HS-5 (cell line): ENCODE results near the gene SDC3.
"Not testable (repeated sequence)": the region's sequence is repeated elsewhere in the genome, so short reads cannot be mapped to it uniquely, and the experiment has no call there.

Source experiments
- DNase-seq: peaks from one replicate; pipeline ENCODE4 v3.0.0-alpha.2; 2012; ENCODE audit warnings: low read depth

SDC3 gene, protein sequence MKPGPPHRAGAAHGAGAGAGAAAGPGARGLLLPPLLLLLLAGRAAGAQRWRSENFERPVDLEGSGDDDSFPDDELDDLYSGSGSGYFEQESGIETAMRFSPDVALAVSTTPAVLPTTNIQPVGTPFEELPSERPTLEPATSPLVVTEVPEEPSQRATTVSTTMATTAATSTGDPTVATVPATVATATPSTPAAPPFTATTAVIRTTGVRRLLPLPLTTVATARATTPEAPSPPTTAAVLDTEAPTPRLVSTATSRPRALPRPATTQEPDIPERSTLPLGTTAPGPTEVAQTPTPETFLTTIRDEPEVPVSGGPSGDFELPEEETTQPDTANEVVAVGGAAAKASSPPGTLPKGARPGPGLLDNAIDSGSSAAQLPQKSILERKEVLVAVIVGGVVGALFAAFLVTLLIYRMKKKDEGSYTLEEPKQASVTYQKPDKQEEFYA

DNA sequence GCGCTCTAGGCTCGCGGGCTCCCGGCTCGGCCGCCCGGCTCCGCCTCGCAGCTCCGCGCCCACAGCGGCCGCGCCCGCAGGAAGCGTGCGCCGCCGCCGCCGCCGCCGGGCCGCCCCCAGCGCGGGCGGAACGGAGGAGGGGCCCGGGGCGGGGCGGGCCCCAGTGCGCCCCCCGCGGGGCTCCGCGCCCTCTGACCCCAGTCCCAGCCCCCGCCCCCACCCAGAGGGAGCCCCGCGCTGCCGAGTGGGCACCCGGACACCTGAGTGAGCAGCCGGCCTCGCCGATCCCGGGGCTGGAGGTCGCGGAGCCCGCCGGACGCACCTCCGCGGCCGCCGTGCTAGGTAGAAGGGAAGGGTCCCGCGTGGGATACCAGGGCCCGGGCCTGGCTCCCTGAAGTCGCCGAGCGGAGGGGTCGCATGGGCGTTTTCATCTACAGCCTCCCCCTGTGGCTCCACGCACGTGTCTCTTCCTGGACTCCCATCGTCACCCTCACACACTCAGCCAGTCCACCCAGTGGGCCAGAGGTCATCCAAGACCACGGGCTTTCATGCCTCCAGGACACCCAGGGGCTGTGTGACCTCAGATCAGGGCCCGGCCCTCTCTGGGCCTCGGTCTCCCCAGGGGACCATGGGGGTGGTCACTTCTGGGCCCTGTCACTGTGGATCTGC lies at the start of gene SDC3:
Gene SDC3, minus strand, starts transcription at position 63 of the 669 bp plus-strand sequence. CDS start 172 bp downstream, outside the sequence.
- DNase-seq = no peak

DNA sequence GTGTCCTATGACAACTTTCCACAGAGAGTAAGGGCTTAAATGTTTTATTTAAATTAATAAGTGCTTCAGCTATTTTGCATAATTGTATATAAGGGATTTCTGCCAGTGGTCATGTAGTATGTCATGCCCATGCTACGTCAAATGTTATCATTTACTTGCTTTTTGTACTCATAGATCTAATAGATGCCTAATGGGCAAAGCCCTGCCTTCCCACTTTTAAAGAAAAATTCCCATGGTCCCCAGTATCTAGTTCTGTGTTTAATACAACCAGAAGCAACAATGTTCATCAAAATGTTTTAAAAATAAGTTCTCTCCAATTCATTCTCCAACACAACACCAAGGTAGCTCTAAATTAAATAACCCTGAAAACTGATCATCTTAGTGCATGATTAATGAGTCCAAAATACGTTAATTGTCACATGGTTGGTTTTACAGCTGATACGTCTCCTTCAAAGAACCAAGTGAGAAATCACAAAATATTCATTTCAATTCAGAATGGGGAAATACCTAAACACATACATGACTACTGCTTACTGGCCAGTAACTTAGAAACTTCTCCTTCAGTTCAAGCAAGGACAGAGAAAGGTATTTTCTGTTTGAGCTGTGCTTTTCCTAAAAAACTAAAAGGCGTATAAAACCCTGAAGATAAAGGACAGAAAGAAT lies 49.1 kb upstream of the SDC3 start:
- DNase-seq = no peak

DNA sequence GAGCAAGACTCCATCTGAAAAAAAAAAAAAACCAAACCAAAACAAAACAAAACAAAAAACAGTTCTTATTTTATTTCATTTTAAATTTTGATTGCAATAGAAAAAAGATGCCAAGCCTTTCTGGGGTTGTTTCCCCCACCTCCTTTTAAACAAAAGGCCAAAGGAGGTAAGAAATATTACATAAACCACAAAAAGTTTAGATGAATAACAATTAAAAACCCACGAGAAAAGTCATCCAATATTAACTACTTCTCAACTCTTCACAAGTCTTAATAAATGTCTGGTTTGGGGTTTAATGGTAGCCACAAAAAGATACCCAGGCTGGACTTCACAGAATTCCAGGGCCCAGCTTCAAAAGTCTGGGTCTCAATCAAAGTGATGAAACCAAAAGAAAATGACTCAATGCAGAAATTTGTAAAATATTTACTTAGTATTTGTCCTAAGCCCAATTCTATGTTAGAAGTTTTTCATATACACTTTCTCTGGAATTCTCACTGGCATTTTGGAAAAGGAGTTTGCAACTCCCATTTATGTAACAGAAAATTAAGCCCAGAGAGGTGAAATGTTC lies 47.0 kb upstream of the SDC3 start:
- no peak for DNase-seq

DNA sequence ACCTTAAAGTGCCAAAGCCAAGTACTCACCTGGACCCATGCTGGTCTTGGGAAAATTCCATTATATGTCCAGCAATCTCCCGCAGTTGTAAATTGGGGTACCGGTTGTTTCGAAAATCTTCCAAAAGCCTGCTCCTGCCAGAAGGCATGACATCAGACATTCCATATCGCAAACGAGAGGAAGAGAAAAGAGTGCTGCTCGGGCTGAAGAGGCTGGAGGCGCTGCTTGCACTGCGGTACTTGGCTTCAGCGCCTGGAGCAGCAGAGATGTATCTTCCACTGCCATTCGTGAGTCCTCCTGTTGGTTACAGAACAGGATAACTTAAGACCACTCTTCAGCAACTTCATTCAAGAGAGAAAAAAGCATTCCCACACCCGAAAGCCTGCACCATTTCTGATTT lies 45.1 kb upstream of the SDC3 start:
- DNase-seq = no peak

DNA sequence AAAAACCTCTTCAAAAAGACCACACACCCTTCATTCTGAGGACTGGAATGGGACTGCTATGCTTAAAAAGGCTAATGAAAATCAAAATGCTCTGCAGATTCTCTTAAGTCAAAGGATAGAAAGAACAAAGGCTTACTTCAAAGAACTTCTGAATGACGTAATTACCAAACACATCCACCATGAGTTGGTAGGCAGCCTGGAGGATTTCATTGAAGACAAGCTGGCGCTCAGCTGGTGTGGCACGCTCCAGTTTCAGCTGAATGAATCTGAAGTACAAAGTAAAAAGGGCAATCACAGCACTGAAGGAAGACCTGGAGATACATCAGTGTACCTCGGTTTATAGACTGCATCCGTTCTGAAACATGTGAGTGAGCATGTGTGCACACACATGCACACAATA lies 43.5 kb upstream of the SDC3 start:
- DNase-seq = no peak

DNA sequence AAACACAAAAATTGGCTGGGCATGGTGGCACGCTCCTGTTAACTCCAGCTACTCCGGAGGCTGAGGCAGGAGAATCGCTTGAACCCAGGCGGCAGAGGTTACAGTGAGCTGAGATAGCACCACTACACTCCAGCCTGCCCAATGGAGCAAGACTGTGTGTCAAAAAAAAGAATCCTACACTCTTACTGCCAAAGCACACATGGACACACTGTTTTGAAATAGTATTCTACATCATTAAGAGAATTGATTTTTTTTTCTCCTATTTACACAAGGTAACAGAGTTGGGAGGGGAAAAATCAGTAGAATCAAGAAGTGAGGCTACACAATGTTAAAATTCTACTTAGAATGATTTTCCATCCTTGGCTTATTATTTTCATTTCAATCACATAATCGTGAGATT lies 42.1 kb upstream of the SDC3 start:
- DNase-seq = no peak

DNA sequence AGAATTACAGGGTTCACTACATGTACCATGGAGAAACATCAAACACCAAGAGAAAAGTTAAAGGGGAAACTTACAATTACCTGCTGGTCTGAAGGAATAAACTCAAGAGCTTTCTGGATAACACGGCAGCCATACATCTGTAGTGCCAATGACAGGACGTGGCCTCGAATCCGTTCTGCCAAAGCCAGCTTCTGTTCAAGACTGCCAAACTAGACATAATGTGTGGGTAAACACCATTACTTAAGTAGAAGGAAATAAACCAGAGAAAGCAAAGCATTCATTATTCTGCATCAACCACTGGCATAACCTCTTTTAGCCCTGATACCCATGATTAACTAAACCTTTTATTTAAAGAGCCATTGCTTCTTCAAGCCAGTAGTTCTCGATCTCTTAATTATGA lies 41.5 kb upstream of the SDC3 start:
- DNase-seq = no peak

DNA sequence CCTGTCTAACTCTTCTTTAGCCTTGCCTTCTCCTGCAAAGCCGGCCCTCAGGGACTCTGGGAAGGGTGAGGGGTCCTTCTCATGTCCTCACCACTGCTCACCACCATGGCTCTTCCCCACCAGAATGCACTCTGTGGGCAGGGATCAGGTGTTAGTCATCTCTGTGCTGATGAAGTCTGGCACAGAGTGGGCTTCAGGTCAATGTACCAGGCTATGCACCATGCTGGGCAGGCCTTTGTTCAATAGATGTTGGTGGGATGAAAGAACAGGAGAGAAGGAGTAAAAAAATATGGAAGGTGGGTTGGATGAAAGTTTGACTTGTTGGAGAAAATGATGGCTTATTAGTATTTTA lies 40.9 kb upstream of the SDC3 start:
- not testable (repeated sequence) for DNase-seq

DNA sequence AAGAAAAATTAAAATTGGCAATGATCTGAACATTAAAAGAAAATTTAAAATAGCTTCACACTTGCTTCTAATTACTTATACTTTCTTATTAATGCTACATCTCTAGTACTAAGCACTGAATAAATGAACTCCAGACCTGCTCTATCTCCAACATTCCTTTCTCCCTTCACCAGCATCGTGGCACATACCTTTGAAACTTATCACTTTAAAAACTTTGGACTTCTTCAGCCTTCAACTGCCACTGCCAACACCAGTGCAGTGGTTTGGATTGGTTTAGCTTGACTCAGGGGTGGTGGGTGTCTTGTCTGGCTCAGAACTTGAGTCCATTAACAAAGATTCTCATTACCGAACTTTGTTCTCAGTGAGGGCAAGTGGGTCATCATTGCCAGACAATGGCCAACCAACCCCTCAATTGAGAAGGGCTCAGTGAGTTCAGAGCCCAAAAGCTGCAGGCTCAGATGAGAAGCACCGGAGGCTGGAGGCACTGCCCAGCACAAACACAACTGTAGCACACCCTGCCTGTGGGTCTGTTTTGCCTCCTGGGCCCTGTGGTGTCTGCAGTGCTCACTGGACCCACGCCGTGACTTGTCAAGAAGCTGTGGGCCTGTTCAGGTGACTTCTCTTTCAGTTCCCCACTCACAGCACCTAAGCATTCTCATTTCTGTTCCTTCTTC lies 40.4 kb upstream of the SDC3 start:
- DNase-seq = not testable (repeated sequence)

DNA sequence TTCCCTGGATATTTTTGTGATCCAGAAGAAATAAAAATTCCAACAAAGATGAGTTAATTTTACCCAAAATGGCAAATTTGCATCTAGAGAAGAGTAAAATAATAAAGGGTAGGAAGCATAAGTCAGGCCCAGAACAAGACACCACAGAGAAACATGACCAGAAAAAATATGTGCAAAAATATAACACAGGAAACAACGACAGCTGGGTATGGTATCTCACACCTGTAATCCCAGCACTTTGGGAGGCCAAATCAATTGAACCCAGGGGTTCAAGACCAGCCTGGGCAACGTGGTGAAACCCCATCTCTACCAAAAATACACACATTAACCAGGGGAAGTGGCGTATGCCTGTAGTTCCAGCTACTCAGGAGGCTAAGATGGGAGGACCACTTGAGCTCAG lies 39.7 kb upstream of the SDC3 start:
- DNase-seq = no peak

DNA sequence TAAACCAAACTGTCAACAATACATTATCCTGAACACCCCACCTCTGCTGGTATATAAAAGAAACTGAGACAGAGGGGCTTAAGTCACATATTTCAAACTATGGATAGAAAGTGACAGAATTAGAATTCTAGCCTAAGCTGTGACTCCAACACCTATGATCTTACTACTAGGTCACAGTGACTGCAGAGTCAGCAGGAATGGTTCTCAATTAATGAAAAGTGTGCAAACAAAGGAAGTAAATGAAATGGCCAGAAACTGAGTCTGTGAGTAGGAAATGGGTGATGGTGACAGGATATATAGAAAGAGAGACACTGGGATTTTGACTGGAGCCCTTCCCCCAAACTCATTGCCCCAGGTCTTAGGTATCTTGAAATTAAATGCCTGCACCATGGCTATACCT lies 38.7 kb upstream of the SDC3 start:
- no peak for DNase-seq

DNA sequence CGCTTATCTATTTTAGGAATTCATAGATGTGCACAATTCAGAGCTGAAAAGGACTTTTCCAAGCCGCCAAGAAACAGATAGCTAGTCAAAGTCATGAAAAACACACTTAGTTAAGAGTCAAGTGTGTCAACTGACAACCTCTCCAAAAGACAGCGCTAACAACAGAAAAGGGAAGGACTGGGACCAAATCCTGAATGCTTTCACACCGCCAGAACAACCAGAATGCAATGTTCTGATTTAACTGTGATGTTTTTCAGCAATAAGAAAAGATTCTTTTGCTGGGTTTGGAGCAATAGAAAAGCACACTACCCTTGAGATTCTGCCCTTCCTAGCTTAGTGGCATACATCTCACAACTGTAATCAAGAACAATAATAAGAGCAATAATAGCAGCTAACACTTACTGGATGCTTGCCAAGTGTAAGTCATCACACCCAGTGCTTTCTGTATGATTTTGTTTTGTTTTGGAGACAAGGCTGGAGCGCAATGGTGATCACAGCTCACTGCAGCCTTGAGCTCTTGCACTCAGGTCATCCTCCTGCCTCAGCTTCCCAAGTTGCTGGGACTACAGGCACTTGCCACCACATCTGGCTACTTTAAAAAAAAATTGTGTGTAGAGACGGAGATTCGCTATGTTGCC lies 33.9 kb upstream of the SDC3 start:
- no peak for DNase-seq

DNA sequence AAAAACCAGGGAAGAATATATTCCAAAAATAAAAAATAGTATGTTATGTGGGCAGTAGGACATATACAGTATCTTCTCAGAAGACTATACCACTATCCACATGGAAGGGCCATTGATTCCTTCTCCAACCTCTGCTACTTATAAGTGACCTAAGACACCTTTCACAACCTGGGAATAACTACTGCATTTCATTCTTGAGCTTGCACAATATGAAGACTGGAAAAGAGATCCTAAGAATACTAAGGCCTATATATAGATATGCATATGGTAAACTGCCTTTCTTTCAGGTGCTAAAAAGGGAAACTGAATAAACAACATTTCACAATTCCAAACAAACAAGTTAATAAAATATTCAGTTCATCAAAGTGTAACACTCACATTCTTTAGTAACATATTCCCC lies 32.0 kb upstream of the SDC3 start:
- no peak for DNase-seq

DNA sequence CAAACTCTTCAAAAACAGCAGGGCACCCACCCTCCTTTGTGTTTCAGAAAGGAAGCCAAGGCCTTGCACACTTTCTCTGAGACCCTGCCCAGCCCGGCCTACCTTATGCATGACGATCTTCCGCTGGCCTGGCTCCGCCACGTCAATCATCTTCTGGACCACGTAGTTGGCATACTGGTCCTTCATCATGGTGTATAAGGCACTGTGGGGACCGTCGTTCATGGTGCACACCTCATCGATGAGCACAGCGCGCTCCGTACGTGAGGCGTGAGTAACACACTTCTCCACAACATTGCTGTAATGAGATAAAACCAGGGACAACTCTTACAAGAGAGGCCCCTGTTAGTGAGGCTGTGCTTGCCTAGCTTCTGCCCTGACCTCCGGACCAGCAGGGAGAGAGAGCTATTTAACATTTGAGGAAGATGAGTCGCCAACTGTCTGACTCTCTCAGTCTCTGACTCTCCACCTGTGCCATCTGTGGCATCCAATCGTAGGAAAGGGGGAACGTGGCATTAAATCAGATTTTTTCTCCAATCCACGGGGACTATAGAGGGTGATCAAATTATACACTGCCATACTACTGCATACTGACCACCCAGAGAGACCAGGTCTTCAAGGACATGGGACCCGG lies 28.1 kb upstream of the SDC3 start:
- no peak for DNase-seq

DNA sequence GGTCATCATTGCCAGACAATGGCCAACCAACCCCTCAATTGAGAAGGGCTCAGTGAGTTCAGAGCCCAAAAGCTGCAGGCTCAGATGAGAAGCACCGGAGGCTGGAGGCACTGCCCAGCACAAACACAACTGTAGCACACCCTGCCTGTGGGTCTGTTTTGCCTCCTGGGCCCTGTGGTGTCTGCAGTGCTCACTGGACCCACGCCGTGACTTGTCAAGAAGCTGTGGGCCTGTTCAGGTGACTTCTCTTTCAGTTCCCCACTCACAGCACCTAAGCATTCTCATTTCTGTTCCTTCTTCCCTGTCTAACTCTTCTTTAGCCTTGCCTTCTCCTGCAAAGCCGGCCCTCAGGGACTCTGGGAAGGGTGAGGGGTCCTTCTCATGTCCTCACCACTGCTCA lies 27.2 kb upstream of the SDC3 start:
- DNase-seq = not testable (repeated sequence)

DNA sequence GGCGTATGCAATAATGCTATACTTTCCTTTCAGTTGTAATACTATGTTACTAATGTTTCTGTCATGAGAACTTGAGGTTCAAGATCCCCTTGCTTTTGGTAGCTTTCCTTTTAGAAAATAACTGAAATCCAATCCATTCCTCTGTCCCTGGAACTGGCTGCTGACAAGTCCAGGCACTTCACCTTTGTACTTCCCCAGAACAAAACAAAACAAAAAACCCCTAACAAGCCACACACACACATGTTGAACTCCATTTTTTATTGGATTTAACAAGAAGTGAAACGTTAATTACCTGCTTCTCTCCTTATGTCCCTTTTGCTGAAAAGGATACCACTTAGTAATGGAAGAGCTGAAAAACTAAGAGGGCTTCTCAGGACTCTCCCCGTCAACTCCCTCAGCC lies 26.1 kb upstream of the SDC3 start:
- DNase-seq = no peak

DNA sequence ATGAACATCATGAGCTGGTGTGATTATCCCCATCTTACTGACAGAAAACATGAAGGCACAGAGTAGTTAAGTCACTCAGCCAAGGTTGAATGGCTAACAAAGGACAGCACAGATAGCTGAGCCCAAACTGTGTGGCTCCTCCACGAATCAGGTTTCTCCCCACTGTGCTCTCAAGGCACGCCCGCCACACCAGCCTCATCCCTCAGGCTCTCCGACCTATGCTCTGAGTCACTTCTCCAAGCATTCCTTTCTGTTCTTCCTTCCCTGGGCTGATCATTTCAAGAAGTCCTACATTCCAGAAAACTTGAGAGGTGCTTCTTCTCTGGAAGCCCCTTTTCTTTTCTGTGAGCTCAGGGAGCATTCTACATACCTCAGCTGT lies 25.3 kb upstream of the SDC3 start:
- no peak for DNase-seq

DNA sequence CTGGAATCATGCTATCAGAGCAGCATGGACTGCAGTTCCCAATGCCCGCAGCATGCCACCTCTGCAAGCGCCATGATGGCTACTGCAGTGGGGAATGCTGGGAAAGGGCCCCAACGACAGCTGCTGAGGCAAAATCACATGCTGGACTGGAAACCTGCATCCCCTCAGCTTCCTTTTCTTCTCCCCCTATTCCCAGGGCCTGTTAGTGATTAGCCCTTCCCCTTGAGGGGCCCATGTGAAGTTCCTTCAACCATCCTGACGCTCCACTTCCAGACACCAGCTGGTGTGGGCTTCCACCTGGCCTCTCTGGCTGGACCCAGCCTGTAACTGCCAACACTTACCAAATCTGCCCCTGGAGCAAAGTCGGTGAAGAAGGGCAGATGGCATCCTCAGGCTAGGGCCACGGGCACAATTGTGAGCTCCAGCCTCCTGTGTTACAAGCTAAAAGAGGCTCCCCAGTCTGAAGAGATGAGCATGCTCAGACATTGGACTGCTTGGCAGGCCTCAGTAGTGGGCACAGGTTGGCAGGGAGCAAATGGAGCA lies 22.1 kb upstream of the SDC3 start:
- no peak for DNase-seq

DNA sequence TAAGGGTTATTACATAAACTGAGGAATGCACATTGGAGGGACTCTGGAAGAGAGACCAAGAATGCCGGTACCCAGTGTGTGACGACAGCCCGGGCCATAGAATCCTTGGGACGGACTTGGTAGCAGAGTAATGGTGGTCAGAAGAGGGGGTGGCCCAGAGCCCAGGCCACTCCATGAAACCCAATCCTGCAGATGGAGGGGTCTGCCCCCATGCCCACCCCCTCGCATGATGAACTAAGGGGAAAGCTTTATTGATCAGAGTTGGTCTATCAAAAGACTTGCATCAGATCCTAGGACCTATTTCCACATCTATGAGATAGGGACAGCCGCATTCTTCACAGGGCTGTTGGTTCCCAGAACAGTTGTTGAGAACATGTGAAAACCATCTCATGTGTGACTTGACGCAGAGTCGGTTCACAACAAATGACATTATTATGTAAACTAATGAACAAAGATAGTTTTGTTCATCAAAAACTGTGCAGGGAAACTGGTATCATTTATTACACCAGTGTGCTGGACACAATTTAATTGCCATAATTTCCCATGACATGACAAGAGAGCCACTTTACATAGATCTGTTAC lies 21.5 kb upstream of the SDC3 start:
- no peak for DNase-seq

DNA sequence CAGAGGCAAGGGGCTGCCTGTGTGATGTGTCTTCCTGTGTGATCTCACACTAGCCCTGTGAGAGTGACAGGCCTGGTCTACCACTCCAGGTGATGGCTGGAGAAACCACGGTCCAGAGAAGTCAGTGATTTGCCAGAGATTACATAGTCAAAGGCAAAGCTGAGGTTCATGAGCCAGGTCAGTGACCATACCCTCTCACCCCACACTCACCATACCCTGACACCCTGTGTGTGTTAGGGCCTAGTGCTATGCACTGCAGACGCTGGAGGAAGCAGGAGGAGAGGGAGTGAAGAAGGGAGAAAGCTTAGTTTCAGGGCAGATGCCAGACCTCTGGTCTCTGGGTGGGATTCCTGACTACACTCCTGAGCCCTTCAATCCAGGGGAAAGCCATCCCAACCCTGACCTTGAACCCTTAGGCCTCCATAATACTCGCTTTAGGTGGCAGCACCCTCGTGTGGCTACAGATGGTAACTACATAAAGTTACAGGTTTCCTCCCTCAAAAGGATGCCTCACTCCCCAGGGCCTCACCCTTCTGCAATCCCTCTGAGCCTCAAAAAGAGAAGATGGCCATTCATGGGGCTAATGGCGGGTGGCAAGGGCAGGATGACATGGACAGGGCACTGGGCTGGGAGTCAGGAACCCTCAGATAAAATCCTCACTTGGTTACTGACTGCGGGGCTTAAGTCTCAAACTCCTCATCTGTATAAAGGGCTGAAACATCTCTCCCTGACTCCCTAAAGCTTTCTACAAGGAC lies 20.8 kb upstream of the SDC3 start:
- DNase-seq = no peak
